Endodermal cell (in vitro differentiated cells): ENCODE results near the gene TRAF7. TPM values are rescaled to one million over a fixed set of nuclear protein-coding genes. Genes with fewer than 3 reads are reported as not detected.

Experiments used
- DNase-seq: peaks from one replicate; pipeline ENCODE4 v3.0.0-alpha.2; 2017
- H3K27ac ChIP-seq: 2 replicates; pipeline ENCODE4 v1.5.1; 2013; ENCODE audit warnings: mild to moderate bottlenecking, low read depth, low read length, moderate library complexity
- H3K27me3 ChIP-seq: 2 replicates; pipeline ENCODE4 v1.6.1; 2013; ENCODE audit warnings: mild to moderate bottlenecking, low read length, moderate library complexity; ENCODE audit not compliant: insufficient read depth, control insufficient read depth, poor library complexity, severe bottlenecking
- H3K36me3 ChIP-seq: 2 replicates; pipeline ENCODE4 v1.7.0; 2013; ENCODE audit warnings: mild to moderate bottlenecking, low read length, moderate library complexity; ENCODE audit not compliant: control insufficient read depth, insufficient read depth
- H3K4me1 ChIP-seq: one replicate; pipeline ENCODE4 v1.7.0; 2013; ENCODE audit warnings: low read length; ENCODE audit not compliant: control insufficient read depth, insufficient read depth
- H3K4me3 ChIP-seq: 2 replicates; pipeline ENCODE4 v1.5.1; 2013; ENCODE audit warnings: mild to moderate bottlenecking, low read length, moderate library complexity
- H3K9ac ChIP-seq: 2 replicates; pipeline ENCODE4 v1.6.1; 2013; ENCODE audit warnings: mild to moderate bottlenecking, low read length, moderate library complexity; ENCODE audit not compliant: poor library complexity, severe bottlenecking; ENCODE audit errors: extremely low read depth
- H3K9me3 ChIP-seq: 2 replicates; pipeline ENCODE4 v1.6.1; 2013; ENCODE audit warnings: mild to moderate bottlenecking, low read length, moderate library complexity; ENCODE audit not compliant: control insufficient read depth
- H3K27ac Mint-ChIP-seq: 2 replicates; pipeline ENCODE4 v1.8.0; 2020; ENCODE audit warnings: mixed read lengths
- H3K27me3 Mint-ChIP-seq: 2 replicates; pipeline ENCODE4 v1.8.0; 2021; ENCODE audit warnings: mild to moderate bottlenecking, mixed read lengths; ENCODE audit not compliant: insufficient read depth
- H3K36me3 Mint-ChIP-seq: 2 replicates; pipeline ENCODE4 v1.8.0; 2020; ENCODE audit warnings: low read depth, mixed read lengths
- H3K4me1 Mint-ChIP-seq: 2 replicates; pipeline ENCODE4 v1.8.0; 2020; ENCODE audit warnings: mixed read lengths
- H3K4me3 Mint-ChIP-seq: 2 replicates; pipeline ENCODE4 v1.8.0; 2020; ENCODE audit warnings: mild to moderate bottlenecking, moderate library complexity, mixed read lengths
- H3K9me3 Mint-ChIP-seq: 2 replicates; pipeline ENCODE4 v1.8.0; 2020; ENCODE audit warnings: mild to moderate bottlenecking, mixed read lengths
- CTCF ChIP-seq: fragments of 200-600 bp; sonication (generic); conservative IDR thresholded peaks from 2 replicates; pipeline ENCODE4 v1.5.0; 2021; ENCODE audit warnings: antibody characterized with exemption, mild to moderate bottlenecking
- WGBS, 2 experiments: methylation state at CpG; one replicate each; pipeline versions ENCODE4 v1.1.5 to v1.1.7; 2013; ENCODE audit warnings: missing lambda C conversion rate in 2 of 2, mixed read lengths in 1 of 2; ENCODE audit not compliant: insufficient coverage in 1 of 2, insufficient read length in 1 of 2; 5-methylcytosine and 5-hydroxymethylcytosine counted together
- total RNA-seq, 2 donors: library from RNA; stranded (reverse); fragmentation: NEBNext Ultra II Directional in 1 of 2; extraction: Animal tissue kit (Norgen Biotek cat#: 25700) in 1 of 2; gene quantifications; 2 replicates in 1 of 2; 3 replicates in 1 of 2; pipeline ENCODE4 v1.2.1, GENCODE V29; 2021

TRAF7 gene
- total RNA-seq, 2 donors from 2014 or later, result 108 to 110 TPM

- no peaks in the 10 kb centered on the region for H3K4me1 ChIP-seq
- no peaks in the 10 kb centered on the region for H3K27me3 Mint-ChIP-seq
- H3K9me3 Mint-ChIP-seq, result no peaks in the 10 kb centered on the region
- H3K9ac ChIP-seq, result no peak overlapping the region
- H3K27me3 ChIP-seq, result no peaks in the 10 kb centered on the region
- H3K9me3 ChIP-seq, result no peaks in the 10 kb centered on the region
- no peak overlapping the region for H3K4me3 ChIP-seq
- H3K36me3 ChIP-seq, result no peaks in the 10 kb centered on the region
- no peaks in the 10 kb centered on the region for H3K36me3 Mint-ChIP-seq
- TF ChIP-seq CTCF, result no peak
- no peaks in the 10 kb centered on the region for H3K4me1 Mint-ChIP-seq
- H3K27ac ChIP-seq, result no peak overlapping the region
- 95 to 96% methylated on average over 15 to 25 of the region's 25 CpGs for WGBS, 2 experiments
- DNase-seq, result no peak
- no peak overlapping the region for H3K4me3 Mint-ChIP-seq
- H3K27ac Mint-ChIP-seq, result no peak overlapping the region
Measured at GRCh38 chr16:2189252-2189893, 33.8 kb downstream of the TRAF7 start.

- no peak for TF ChIP-seq CTCF
- H3K4me3 Mint-ChIP-seq, result no peak overlapping the region
- H3K9me3 Mint-ChIP-seq, result no peaks in the 10 kb centered on the region
- no peak overlapping the region for H3K27ac Mint-ChIP-seq
- H3K27ac ChIP-seq, result no peak overlapping the region
- no peak overlapping the region for H3K4me3 ChIP-seq
- H3K36me3 Mint-ChIP-seq, result no peaks in the 10 kb centered on the region
- no peaks in the 10 kb centered on the region for H3K36me3 ChIP-seq
- no peak overlapping the region for H3K9ac ChIP-seq
- peaks cover 2% of the 10 kb centered on the region for H3K4me1 ChIP-seq
- H3K9me3 ChIP-seq, result no peaks in the 10 kb centered on the region
- no peak for DNase-seq
- peaks cover 3% of the 10 kb centered on the region for H3K27me3 ChIP-seq
- H3K4me1 Mint-ChIP-seq, result no peaks in the 10 kb centered on the region
- peaks cover 5% of the 10 kb centered on the region for H3K27me3 Mint-ChIP-seq
- WGBS, 2 experiments, result 92 to 94% methylated on average over 9 to 24 of the region's 24 CpGs
Measured at GRCh38 chr16:2190002-2190658, 34.5 kb downstream of the TRAF7 start.

GRCh38 chr16:2190659-2191445 lies 35.3 kb downstream of the TRAF7 start:
- Histone ChIP-seq H3K9me3 (no peaks in the 10 kb centered on the region), H3K27ac (no peak overlapping the region), H3K27me3 (peaks cover 10% of the 10 kb centered on the region), H3K9ac (no peak overlapping the region), H3K36me3 (no peaks in the 10 kb centered on the region), H3K4me1 (peaks cover 6% of the 10 kb centered on the region), H3K4me3 (no peak overlapping the region)
- Mint-ChIP-seq H3K9me3 (no peaks in the 10 kb centered on the region), H3K4me1 (no peaks in the 10 kb centered on the region), H3K36me3 (no peaks in the 10 kb centered on the region), H3K27ac (no peak overlapping the region), H3K27me3 (peaks cover 7% of the 10 kb centered on the region), H3K4me3 (no peak overlapping the region)
- DNase-seq, result no peak
- TF ChIP-seq CTCF, result no peak
- WGBS, 2 experiments, result 91 to 95% methylated on average over 15 to 25 of the region's 25 CpGs
